HUES6 (cell line): ENCODE results near the gene GFRA1.
A peak's percentile ranks its signal among the peaks of the same experiment; 100 is the strongest.

ENCODE experiments used
- H3K27ac ChIP-seq: 2 replicates; pipeline ENCODE4 v1.7.0; 2013; ENCODE audit warnings: low read depth, mild to moderate bottlenecking, low read length, inconsistent platforms
- H3K27me3 ChIP-seq: 2 replicates; pipeline ENCODE4 v1.6.1; 2013; ENCODE audit warnings: low read length; ENCODE audit not compliant: control insufficient read depth, insufficient read depth
- H3K36me3 ChIP-seq: 2 replicates; pipeline ENCODE4 v1.6.1; 2013; ENCODE audit warnings: low read length; ENCODE audit not compliant: control insufficient read depth, insufficient read depth
- H3K4me1 ChIP-seq: 2 replicates; pipeline ENCODE4 v1.6.1; 2013; ENCODE audit warnings: low read length; ENCODE audit not compliant: control insufficient read depth, insufficient read depth
- H3K4me3 ChIP-seq: 2 replicates; pipeline ENCODE4 v1.5.1; 2013; ENCODE audit warnings: low read depth, low read length
- H3K9ac ChIP-seq: one replicate; pipeline ENCODE4 v1.6.1; 2013; ENCODE audit warnings: mild to moderate bottlenecking, low read length
- H3K9me3 ChIP-seq: 2 replicates; pipeline ENCODE4 v1.6.1; 2013; ENCODE audit warnings: low read depth, low read length; ENCODE audit not compliant: control insufficient read depth, insufficient read depth

Gene GFRA1

GRCh38 chr10:116272440-116273283 is at the start of gene GFRA1:
TSS of gene GFRA1 (minus strand) at chr10:116273206. CDS start at chr10:116272029, 1,177 bp downstream.
- Histone ChIP-seq H3K9me3 (no peaks in the 10 kb centered on the region), H3K4me3 (peak within 1 kb of the TSS; percentile 78), H3K36me3 (no peaks in the 10 kb centered on the region), H3K9ac (peak within 1 kb of the TSS; percentile 51), H3K4me1 (peaks cover 2% of the 10 kb centered on the region; the same call in 1 of the 2 replicates), H3K27ac (no peak within 1 kb of the TSS), H3K27me3 (peaks cover 92% of the 10 kb centered on the region)

GRCh38 chr10:116316503-116316902 is 43.5 kb upstream of the GFRA1 start:
- Histone ChIP-seq H3K4me1 (no peaks in the 10 kb centered on the region), H3K4me3 (no peak overlapping the region), H3K27me3 (no peaks in the 10 kb centered on the region), H3K9me3 (no peaks in the 10 kb centered on the region), H3K9ac (no peak overlapping the region), H3K27ac (no peak overlapping the region), H3K36me3 (no peaks in the 10 kb centered on the region)

GRCh38 chr10:116312548-116312947 is 39.5 kb upstream of the GFRA1 start:
- no peak overlapping the region for H3K27ac ChIP-seq
- no peak overlapping the region for H3K4me3 ChIP-seq
- H3K27me3 ChIP-seq: no peaks in the 10 kb centered on the region

GRCh38 chr10:116311706-116312490 is 38.9 kb upstream of the GFRA1 start:
- no peaks in the 10 kb centered on the region for H3K27me3 ChIP-seq
- no peak overlapping the region for H3K9ac ChIP-seq
- no peak overlapping the region for H3K4me3 ChIP-seq
- no peaks in the 10 kb centered on the region for H3K36me3 ChIP-seq
- no peaks in the 10 kb centered on the region for H3K9me3 ChIP-seq
- H3K4me1 ChIP-seq: no peaks in the 10 kb centered on the region
- no peak overlapping the region for H3K27ac ChIP-seq

More at GRCh38 chr10:116312548-116312947, 39.5 kb upstream of the GFRA1 start:
- Histone ChIP-seq H3K9me3 (no peaks in the 10 kb centered on the region), H3K36me3 (no peaks in the 10 kb centered on the region), H3K4me1 (no peaks in the 10 kb centered on the region), H3K9ac (no peak overlapping the region)

- Histone ChIP-seq H3K4me1 (no peaks in the 10 kb centered on the region), H3K9me3 (no peaks in the 10 kb centered on the region), H3K36me3 (no peaks in the 10 kb centered on the region), H3K27me3 (no peaks in the 10 kb centered on the region), H3K27ac (no peak overlapping the region), H3K9ac (no peak overlapping the region), H3K4me3 (no peak overlapping the region)
Observed at GRCh38 chr10:116311016-116311415, 38.0 kb upstream of the GFRA1 start.

- Histone ChIP-seq H3K9me3 (no peaks in the 10 kb centered on the region), H3K9ac (no peak overlapping the region), H3K36me3 (no peaks in the 10 kb centered on the region), H3K27me3 (no peaks in the 10 kb centered on the region), H3K4me3 (no peak overlapping the region), H3K27ac (no peak overlapping the region), H3K4me1 (no peaks in the 10 kb centered on the region)
Observed at GRCh38 chr10:116307455-116307854, 34.4 kb upstream of the GFRA1 start.

- H3K36me3 ChIP-seq: no peaks in the 10 kb centered on the region
- H3K4me1 ChIP-seq: no peaks in the 10 kb centered on the region
- H3K9me3 ChIP-seq: no peaks in the 10 kb centered on the region
- H3K4me3 ChIP-seq: no peak overlapping the region
- no peak overlapping the region for H3K27ac ChIP-seq
- no peaks in the 10 kb centered on the region for H3K27me3 ChIP-seq
- H3K9ac ChIP-seq: no peak overlapping the region
Observed at GRCh38 chr10:116306847-116307246, 33.8 kb upstream of the GFRA1 start.

- no peak overlapping the region for H3K9ac ChIP-seq
- H3K4me3 ChIP-seq: no peak overlapping the region
- no peaks in the 10 kb centered on the region for H3K4me1 ChIP-seq
- H3K36me3 ChIP-seq: no peaks in the 10 kb centered on the region
- H3K9me3 ChIP-seq: no peaks in the 10 kb centered on the region
- no peak overlapping the region for H3K27ac ChIP-seq
- no peaks in the 10 kb centered on the region for H3K27me3 ChIP-seq
Observed at GRCh38 chr10:116304923-116305322, 31.9 kb upstream of the GFRA1 start.

GRCh38 chr10:116300542-116300941 is 27.5 kb upstream of the GFRA1 start:
- Histone ChIP-seq H3K27ac (no peak overlapping the region), H3K4me1 (no peaks in the 10 kb centered on the region), H3K36me3 (no peaks in the 10 kb centered on the region), H3K4me3 (no peak overlapping the region), H3K9me3 (no peaks in the 10 kb centered on the region), H3K9ac (no peak overlapping the region), H3K27me3 (no peaks in the 10 kb centered on the region)

GRCh38 chr10:116298586-116298985 is 25.6 kb upstream of the GFRA1 start:
- Histone ChIP-seq H3K9me3 (no peaks in the 10 kb centered on the region), H3K36me3 (no peaks in the 10 kb centered on the region), H3K4me1 (no peaks in the 10 kb centered on the region), H3K27ac (no peak overlapping the region), H3K27me3 (no peaks in the 10 kb centered on the region), H3K9ac (no peak overlapping the region), H3K4me3 (no peak overlapping the region)

- no peak overlapping the region for H3K4me3 ChIP-seq
- H3K27me3 ChIP-seq: no peaks in the 10 kb centered on the region
- no peaks in the 10 kb centered on the region for H3K9me3 ChIP-seq
- H3K27ac ChIP-seq: no peak overlapping the region
- H3K36me3 ChIP-seq: no peaks in the 10 kb centered on the region
- H3K4me1 ChIP-seq: no peaks in the 10 kb centered on the region
- no peak overlapping the region for H3K9ac ChIP-seq
Observed at GRCh38 chr10:116296291-116296721, 23.3 kb upstream of the GFRA1 start.
